DMS 273 treated with DMSO at 0.1 percent for 48 hours (cell line): ENCODE measurements around the gene FAM20C.
"Not testable (repeated sequence)": the region's sequence is repeated elsewhere in the genome, so short reads cannot be mapped to it uniquely, and the experiment has no call there.

ENCODE experiments used
- DNase-seq: peaks from one replicate; lab custom pipeline; 2025; lab: John Stamatoyannopoulos, UW

Gene FAM20C

GRCh38 chr7:293681-294439, 101.5 kb downstream of the FAM20C start:
- no peak for DNase-seq

- DNase-seq = no peak
Observed at GRCh38 chr7:294440-295154, 102.2 kb downstream of the FAM20C start.

- no peak for DNase-seq
Observed at GRCh38 chr7:295155-296154, 103.1 kb downstream of the FAM20C start.

- no peak for DNase-seq
Observed at GRCh38 chr7:296373-296945, 104.1 kb downstream of the FAM20C start.

DNA sequence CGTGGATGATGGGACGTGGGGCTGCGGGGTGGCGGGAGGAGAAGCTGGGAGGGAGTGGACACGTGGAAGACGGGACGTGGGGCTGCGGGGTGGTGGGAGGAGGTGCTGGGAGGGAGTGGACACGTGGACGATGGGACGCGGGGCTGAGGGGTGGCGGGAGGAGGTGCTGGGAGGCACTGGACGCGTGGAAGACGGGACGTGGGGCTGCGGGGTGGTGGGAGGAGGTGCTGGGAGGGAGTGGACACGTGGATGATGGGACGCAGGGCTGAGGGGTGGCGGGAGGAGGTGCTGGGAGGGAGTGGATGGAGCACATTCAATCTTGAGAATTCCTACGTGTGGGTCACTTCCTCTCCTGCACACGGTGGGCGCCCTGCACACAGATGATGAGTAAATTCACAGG, 104.8 kb downstream of the FAM20C start:
- DNase-seq = not testable (repeated sequence)

GRCh38 chr7:297611-298374, 105.4 kb downstream of the FAM20C start:
- DNase-seq = no peak

- DNase-seq = no peak
Observed at GRCh38 chr7:298375-298702, 106.0 kb downstream of the FAM20C start.

GRCh38 chr7:298743-299142, 106.4 kb downstream of the FAM20C start:
- no peak for DNase-seq

DNA sequence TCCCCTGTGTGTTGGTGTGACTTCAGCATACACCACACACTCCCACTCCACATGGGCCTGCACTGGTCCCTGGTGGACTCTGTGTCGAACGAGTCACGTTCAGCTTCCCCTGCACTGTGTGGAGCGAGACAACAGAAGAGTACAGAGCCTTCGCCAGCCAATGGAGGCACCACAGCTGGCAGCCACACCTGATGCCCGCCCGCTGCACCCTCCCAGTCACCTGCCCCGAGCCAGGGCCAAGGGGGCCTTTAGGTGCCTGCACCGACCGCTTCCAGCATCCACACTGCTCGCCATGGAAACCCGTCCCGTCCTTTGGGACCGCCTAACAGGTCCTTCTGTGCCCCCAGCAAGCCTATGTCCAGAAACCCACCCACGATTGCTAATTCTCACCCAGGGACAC, 106.8 kb downstream of the FAM20C start:
- no peak for DNase-seq

GRCh38 chr7:299628-300027, 107.3 kb downstream of the FAM20C start:
- DNase-seq = no peak

DNA sequence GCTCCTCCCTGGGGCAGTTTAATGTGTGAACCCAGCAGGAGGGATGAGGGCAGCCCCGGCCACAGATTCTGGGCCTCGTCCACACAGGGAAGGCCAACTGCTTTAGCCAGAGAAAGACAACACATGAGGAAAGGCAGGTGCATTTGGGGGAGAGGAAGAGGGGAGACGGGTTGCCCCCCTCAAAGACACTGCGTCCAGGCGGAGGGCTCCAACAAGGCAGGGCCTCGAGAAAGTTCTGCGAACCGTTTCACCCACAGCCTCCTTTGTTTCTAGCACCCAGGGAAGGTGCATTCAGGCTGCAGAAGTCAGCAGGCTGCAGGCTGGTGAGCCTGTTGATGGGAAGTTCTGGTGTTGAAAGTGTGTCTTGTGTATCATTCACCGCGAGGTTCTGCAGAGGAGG, 107.7 kb downstream of the FAM20C start:
- DNase-seq = no peak

DNA sequence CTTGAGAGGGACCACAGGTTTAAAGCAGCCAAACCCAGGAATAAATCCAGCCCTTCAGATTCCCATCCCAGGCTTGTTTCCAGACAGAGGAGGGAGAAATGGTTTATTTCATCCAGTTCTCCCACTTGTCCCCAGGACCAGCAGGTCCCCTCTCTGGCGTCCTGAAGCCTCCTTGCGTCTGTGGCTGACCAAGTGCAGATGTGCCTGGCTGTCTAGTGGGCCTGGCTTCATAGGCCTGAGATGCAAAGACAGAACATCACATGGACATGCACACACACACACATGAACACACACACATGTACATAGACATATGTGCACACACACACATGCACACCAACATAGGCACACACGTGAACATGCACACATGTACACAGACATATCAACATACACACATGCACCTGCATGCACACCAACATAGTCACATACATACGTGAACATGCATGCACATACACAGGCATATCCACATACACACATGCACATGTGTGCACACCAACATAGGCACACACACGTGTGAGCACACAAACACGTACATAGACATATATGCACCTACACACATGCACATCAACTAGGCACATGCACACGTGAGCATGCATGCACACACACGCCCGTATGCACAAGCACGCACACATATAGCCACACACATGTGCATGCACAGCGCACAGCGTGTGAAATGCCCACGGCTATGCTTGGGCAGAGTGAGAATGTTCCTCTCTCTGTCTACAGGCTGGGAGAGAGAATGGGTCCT, 108.3 kb downstream of the FAM20C start:
- no peak for DNase-seq

- no peak for DNase-seq
Observed at GRCh38 chr7:301291-302053, 109.1 kb downstream of the FAM20C start.

- no peak for DNase-seq
Observed at GRCh38 chr7:302054-302992, 110.0 kb downstream of the FAM20C start.

- no peak for DNase-seq
Observed at GRCh38 chr7:303425-303824, 111.1 kb downstream of the FAM20C start.

DNA sequence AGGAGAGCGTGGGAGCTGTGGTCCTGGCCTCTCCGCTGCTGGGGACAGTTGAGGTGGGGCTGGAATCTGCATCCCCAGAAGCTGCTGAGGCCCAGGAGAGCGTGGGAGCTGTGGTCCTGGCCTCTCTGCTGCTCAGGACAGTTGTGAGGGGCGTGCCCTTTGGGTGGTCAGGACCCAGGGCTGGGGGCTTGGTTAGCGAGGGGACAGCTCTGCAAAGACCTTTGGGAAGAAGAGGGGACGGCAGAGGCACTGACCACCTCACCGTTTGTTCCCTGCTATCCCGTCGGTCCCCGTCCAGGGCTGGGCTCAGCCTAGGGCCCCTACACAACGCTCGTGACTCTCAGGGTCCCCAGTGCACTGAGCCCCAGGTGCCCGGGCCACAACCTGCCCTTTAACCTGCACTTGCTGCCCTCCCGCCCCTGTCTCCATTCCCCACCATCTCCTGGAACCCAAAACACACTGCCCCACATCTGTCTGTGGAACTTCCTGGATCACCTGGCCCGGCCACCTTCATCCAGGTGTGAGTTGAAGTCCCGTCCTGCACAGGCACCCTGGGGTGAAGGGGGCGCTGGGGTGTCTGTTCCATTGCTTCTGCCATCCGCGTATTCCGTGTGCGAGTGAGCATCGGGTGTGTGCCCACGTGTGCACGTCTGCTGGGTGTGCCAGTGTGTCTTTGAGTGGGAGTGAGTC, 111.7 kb downstream of the FAM20C start:
- no peak for DNase-seq

DNA sequence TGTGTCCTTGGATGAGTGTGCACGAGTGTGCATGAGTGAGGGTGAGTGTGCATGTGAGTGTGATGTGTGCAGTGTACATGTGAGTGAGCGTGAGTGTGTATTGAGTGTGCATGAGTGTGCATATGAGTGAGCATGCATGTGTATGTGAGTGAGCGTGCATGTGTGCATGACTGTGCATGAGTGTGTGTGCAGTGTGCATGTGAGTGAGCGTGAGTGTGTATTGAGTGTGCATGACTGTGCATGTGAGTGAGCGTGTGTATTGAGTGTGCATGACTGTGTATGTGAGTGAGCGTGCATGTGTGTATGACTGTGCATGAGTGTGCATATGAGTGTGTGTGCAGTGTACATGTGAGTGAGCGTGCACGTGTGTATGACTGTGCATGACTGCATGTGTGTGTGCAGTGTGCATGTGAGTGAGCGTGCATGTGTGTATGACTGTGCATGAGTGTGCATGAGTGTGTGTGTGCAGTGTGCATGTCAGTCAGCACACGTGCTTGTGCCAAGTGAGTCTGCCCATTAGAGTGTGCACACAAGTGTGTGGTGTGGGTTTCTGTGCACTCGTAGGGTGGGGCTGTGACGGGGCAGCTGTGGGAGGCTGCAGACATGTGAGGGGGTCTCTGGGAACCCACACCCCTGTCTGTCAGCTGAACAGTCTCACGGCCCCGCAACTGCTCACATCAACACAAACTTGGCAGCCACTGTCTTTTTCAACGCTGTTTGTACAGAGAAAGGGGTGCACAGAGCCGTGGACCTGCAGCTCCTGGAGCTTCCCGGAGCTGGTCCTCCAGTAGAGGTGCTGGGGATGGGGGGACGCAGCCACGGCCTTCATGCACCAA, 112.4 kb downstream of the FAM20C start:
- DNase-seq = no peak
